Progenitor cell of endocrine pancreas (in vitro differentiated cells): ENCODE measurements around the gene DPP6. TPM values are rescaled to one million over a fixed set of nuclear protein-coding genes. Genes with fewer than 3 reads are reported as not detected.

Experiments used
- DNase-seq: peaks from one replicate; pipeline ENCODE4 v3.0.0; 2021; ENCODE audit warnings: low spot score; ENCODE audit not compliant: unreplicated experiment
- H3K27ac Mint-ChIP-seq: 2 replicates; pipeline ENCODE4 v1.8.0; 2021; ENCODE audit warnings: mild to moderate bottlenecking, moderate library complexity, mixed read lengths
- H3K27me3 Mint-ChIP-seq: 2 replicates; pipeline ENCODE4 v1.8.0; 2021; ENCODE audit warnings: mixed read lengths
- H3K36me3 Mint-ChIP-seq: 2 replicates; pipeline ENCODE4 v1.8.0; 2022; ENCODE audit warnings: mixed read lengths; ENCODE audit not compliant: insufficient read depth
- H3K4me1 Mint-ChIP-seq: 2 replicates; pipeline ENCODE4 v1.8.0; 2021; ENCODE audit warnings: low read depth, mixed read lengths
- H3K4me3 Mint-ChIP-seq: 2 replicates; pipeline ENCODE4 v1.8.0; 2021; ENCODE audit warnings: low read depth, mild to moderate bottlenecking, moderate library complexity, mixed read lengths
- H3K9me3 Mint-ChIP-seq: 2 replicates; pipeline ENCODE4 v1.8.0; 2021; ENCODE audit warnings: low read depth, mixed read lengths
- total RNA-seq: library from RNA; stranded (reverse); gene quantifications from 2 replicates; pipeline ENCODE4 v1.2.1, GENCODE V29; 2021
- TF ChIP-seq, protein P1 (sequence below): fragments of 200-600 bp; sonication (generic); IDR thresholded peaks from one replicate; pipeline ENCODE4 v1.5.0; 2021; ENCODE audit warnings: antibody characterized with exemption, mild to moderate bottlenecking; ENCODE audit not compliant: unreplicated experiment

DPP6 gene
- total RNA-seq, 1 donor from 2014 or later, result 13.4 TPM

DNA sequence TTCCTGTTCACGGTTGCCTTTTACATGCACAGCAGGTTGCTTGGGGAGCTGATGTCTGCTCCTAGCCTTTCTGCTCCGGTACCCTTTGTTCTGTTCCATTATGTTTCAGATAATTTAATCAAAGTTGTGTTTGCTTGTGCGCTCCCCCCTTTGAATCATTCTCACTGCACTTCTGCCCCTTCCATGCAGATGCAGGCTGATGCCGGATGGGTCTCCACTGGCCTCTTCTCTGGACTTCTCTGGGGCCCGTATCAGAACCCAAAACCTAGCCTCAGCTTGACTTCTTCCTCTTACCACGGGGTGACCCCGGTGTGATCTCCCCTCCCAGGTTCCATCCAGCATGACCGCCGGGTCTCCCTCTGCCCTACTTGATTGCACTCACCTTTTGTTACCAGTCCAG lies 272.0 kb downstream of the DPP6 start:
- no peaks in the 10 kb centered on the region for H3K9me3 Mint-ChIP-seq
- H3K4me3 Mint-ChIP-seq, result no peak overlapping the region
- peak overlapping the region; percentile 63 for H3K27ac Mint-ChIP-seq
- H3K4me1 Mint-ChIP-seq, result no peaks in the 10 kb centered on the region
- DNase-seq, result no peak
- TF ChIP-seq, protein P1, sequence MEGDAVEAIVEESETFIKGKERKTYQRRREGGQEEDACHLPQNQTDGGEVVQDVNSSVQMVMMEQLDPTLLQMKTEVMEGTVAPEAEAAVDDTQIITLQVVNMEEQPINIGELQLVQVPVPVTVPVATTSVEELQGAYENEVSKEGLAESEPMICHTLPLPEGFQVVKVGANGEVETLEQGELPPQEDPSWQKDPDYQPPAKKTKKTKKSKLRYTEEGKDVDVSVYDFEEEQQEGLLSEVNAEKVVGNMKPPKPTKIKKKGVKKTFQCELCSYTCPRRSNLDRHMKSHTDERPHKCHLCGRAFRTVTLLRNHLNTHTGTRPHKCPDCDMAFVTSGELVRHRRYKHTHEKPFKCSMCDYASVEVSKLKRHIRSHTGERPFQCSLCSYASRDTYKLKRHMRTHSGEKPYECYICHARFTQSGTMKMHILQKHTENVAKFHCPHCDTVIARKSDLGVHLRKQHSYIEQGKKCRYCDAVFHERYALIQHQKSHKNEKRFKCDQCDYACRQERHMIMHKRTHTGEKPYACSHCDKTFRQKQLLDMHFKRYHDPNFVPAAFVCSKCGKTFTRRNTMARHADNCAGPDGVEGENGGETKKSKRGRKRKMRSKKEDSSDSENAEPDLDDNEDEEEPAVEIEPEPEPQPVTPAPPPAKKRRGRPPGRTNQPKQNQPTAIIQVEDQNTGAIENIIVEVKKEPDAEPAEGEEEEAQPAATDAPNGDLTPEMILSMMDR, result no peak
- no peaks in the 10 kb centered on the region for H3K36me3 Mint-ChIP-seq
- H3K27me3 Mint-ChIP-seq, result no peaks in the 10 kb centered on the region

DNA sequence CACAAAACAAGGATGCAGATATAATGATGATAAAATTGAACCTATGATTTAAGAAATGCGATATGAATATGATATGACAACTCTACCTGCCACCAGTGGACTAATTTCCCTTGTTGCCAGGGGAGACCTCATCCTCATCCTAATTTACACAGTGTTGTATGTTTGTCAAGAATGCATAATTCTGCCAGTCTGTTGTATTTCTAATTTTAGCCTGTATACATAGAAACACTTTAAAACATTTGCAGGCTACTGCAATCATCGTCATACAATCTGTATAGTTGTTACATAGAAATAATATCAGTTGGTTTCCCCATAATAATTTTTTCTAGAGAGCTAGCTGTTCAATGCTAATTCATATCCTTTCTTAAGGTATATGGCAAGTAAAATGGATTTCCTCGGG lies 274.2 kb downstream of the DPP6 start:
- no peaks in the 10 kb centered on the region for H3K36me3 Mint-ChIP-seq
- H3K27ac Mint-ChIP-seq, result no peak overlapping the region

GRCh38 chr7:154330318-154330717 lies 278.1 kb downstream of the DPP6 start:
- Mint-ChIP-seq H3K4me1 (no peaks in the 10 kb centered on the region), H3K27ac (no peak overlapping the region), H3K36me3 (no peaks in the 10 kb centered on the region), H3K27me3 (no peaks in the 10 kb centered on the region), H3K9me3 (no peaks in the 10 kb centered on the region), H3K4me3 (no peak overlapping the region)
- DNase-seq, result no peak
- TF ChIP-seq, protein P1, result no peak

More for the DNA sequence above, 274.2 kb downstream of the DPP6 start:
- Mint-ChIP-seq H3K9me3 (no peaks in the 10 kb centered on the region), H3K27me3 (no peaks in the 10 kb centered on the region), H3K4me3 (no peak overlapping the region), H3K4me1 (no peaks in the 10 kb centered on the region)
- TF ChIP-seq, protein P1, result no peak
- DNase-seq, result no peak

GRCh38 chr7:154332811-154333580 lies 280.8 kb downstream of the DPP6 start:
- Mint-ChIP-seq H3K36me3 (no peaks in the 10 kb centered on the region), H3K27me3 (no peaks in the 10 kb centered on the region), H3K9me3 (no peaks in the 10 kb centered on the region), H3K4me1 (no peaks in the 10 kb centered on the region), H3K27ac (no peak overlapping the region), H3K4me3 (no peak overlapping the region)
- DNase-seq, result no peak
- TF ChIP-seq, protein P1, result no peak

DNA sequence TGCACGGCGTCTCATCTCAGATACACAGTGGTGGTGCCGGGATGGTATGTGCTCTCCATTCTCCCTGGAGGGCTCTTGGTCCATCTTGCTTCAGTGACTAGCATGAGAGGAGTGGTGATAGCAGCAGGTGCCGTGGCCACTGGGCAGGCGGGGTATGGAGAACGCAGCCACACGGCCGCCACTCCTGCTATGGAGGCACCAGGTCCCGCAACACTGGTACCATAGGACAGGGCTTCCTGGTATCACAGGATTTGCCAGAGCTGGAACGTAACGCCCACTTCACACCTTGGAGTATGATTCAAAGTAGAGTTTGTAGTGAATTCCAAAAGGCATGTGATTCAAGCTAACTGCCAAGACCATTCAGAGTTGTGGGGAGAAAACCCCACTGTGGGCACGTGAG lies 284.1 kb downstream of the DPP6 start:
- H3K4me1 Mint-ChIP-seq, result no peaks in the 10 kb centered on the region

More for the DNA sequence above, 284.1 kb downstream of the DPP6 start:
- peaks cover 8% of the 10 kb centered on the region for H3K27me3 Mint-ChIP-seq
- H3K36me3 Mint-ChIP-seq, result no peaks in the 10 kb centered on the region
- no peak for DNase-seq
- TF ChIP-seq, protein P1, result no peak
- no peak overlapping the region for H3K27ac Mint-ChIP-seq
- H3K4me3 Mint-ChIP-seq, result no peak overlapping the region
- H3K9me3 Mint-ChIP-seq, result no peaks in the 10 kb centered on the region
